HEK293 (cell line): ENCODE data around the gene SLC12A8.

Experiments used
- CTCF ChIA-PET: fragments of 350-600 bp; formaldehyde crosslinking; extraction: SDS; loops from one replicate; lab custom pipeline; 2021; ENCODE audit warnings: antibody characterized with exemption; lab: Yijun Ruan, JAX
- POLR2A ChIA-PET: fragments of 300-600 bp; formaldehyde crosslinking; extraction: SDS; loops from one replicate; lab custom pipeline; 2020; ENCODE audit warnings: antibody characterized with exemption, inconsistent platforms; lab: Yijun Ruan, JAX
- H3K27ac ChIP-seq: fragments of 200-500 bp; sonication (Bioruptor generic); 2 replicates; pipeline ENCODE4 v1.5.1; 2014; ENCODE audit warnings: low read depth, low read length, control low read depth, inconsistent platforms; ENCODE audit errors: extremely low read depth
- H3K36me3 ChIP-seq, 2 experiments: fragments of 200-500 bp in 1 of 2; sonication (Bioruptor generic) in 1 of 2; 1 replicate in 1 of 2; 2 replicates in 1 of 2; pipeline ENCODE4 v1.5.1; 2014 to 2017; ENCODE audit warnings: inconsistent platforms in 2 of 2, low read length in 2 of 2; ENCODE audit not compliant: control insufficient read depth in 2 of 2, insufficient read depth in 1 of 2
- H3K4me1 ChIP-seq: fragments of 200-500 bp; sonication (Bioruptor generic); 2 replicates; pipeline ENCODE4 v1.5.1; 2014; ENCODE audit warnings: mild to moderate bottlenecking, low read length, inconsistent platforms; ENCODE audit not compliant: control insufficient read depth, insufficient read depth
- H3K4me3 ChIP-seq: 2 replicates; pipeline ENCODE4 v1.5.1; 2011; ENCODE audit warnings: low read depth, mild to moderate bottlenecking, control low read depth, low read length, moderate library complexity
- H3K9me3 ChIP-seq: fragments of 200-500 bp; sonication (Bioruptor generic); 2 replicates; pipeline ENCODE4 v1.5.1; 2014; ENCODE audit warnings: low read depth, low read length, inconsistent platforms; ENCODE audit not compliant: control insufficient read depth, insufficient read depth
- EGR2 ChIP-seq: fragments of 450-650 bp; formaldehyde crosslinking; IDR thresholded peaks from 2 replicates; pipeline ENCODE4 v1.5.1; 2016; ENCODE audit warnings: low read depth, missing biosample characterization, missing genetic modification characterization
- GLI4 ChIP-seq: fragments of 450-650 bp; formaldehyde crosslinking; IDR thresholded peaks from 2 replicates; pipeline ENCODE4 v1.5.1; 2016; ENCODE audit warnings: missing biosample characterization, missing genetic modification characterization
- HOXD13 ChIP-seq: sonication (generic); formaldehyde crosslinking; IDR thresholded peaks from 2 replicates; pipeline ENCODE4 v1.8.0; 2022; ENCODE audit warnings: missing genetic modification reagents, borderline replicate concordance
- SCRT2 ChIP-seq: fragments of 450-650 bp; formaldehyde crosslinking; IDR thresholded peaks from 2 replicates; pipeline ENCODE4 v1.5.1; 2016; ENCODE audit warnings: missing biosample characterization, missing genetic modification characterization
- ZBTB17 ChIP-seq: fragments of 450-650 bp; formaldehyde crosslinking; IDR thresholded peaks from 2 replicates; pipeline ENCODE4 v1.5.1; 2016; ENCODE audit warnings: missing biosample characterization, missing genetic modification characterization
- ZBTB8A ChIP-seq: fragments of 450-650 bp; formaldehyde crosslinking; IDR thresholded peaks from 2 replicates; pipeline ENCODE4 v1.5.1; 2016; ENCODE audit warnings: missing biosample characterization, missing genetic modification characterization
- ZFHX2 ChIP-seq: fragments of 450-650 bp; formaldehyde crosslinking; conservative IDR thresholded peaks from 2 replicates; pipeline ENCODE4 v1.5.1; 2016; ENCODE audit warnings: missing biosample characterization, missing genetic modification characterization
- ZNF140 ChIP-seq: fragments of 450-650 bp; formaldehyde crosslinking; IDR thresholded peaks from 2 replicates; pipeline ENCODE4 v1.5.1; 2016; ENCODE audit warnings: missing biosample characterization, missing genetic modification characterization
- ZNF146 ChIP-seq: fragments of 450-650 bp; formaldehyde crosslinking; IDR thresholded peaks from 2 replicates; pipeline ENCODE4 v1.5.1; 2016; ENCODE audit warnings: missing biosample characterization, missing genetic modification characterization
- ZNF16 ChIP-seq: fragments of 450-650 bp; formaldehyde crosslinking; IDR thresholded peaks from 2 replicates; pipeline ENCODE4 v1.5.1; 2016; ENCODE audit warnings: low read depth, missing biosample characterization, missing genetic modification characterization
- ZNF23 ChIP-seq: fragments of 450-650 bp; formaldehyde crosslinking; IDR thresholded peaks from 2 replicates; pipeline ENCODE4 v1.5.1; 2016; ENCODE audit warnings: missing biosample characterization, missing genetic modification characterization, borderline replicate concordance
- ZNF266 ChIP-seq: fragments of 450-650 bp; formaldehyde crosslinking; IDR thresholded peaks from 2 replicates; pipeline ENCODE4 v1.5.1; 2016; ENCODE audit warnings: missing biosample characterization, missing genetic modification characterization, low read depth
- ZNF274 ChIP-seq, 2 experiments: fragments of 200-500 bp in 1 of 2; fragments of 450-650 bp in 1 of 2; sonication (Bioruptor generic) in 1 of 2; formaldehyde crosslinking in 1 of 2; IDR thresholded peaks; 2 replicates each; pipeline versions ENCODE4 v1.5.1 to v1.6.1; 2014 to 2016; ENCODE audit warnings: borderline replicate concordance in 1 of 2, inconsistent platforms in 1 of 2, low read length in 1 of 2, missing biosample characterization in 1 of 2, missing genetic modification characterization in 1 of 2
- ZNF302 ChIP-seq: fragments of 450-650 bp; formaldehyde crosslinking; IDR thresholded peaks from 2 replicates; pipeline ENCODE4 v1.5.1; 2016; ENCODE audit warnings: missing biosample characterization, missing genetic modification characterization, low read depth
- ZNF48 ChIP-seq: fragments of 450-650 bp; formaldehyde crosslinking; IDR thresholded peaks from 2 replicates; pipeline ENCODE4 v1.5.1; 2016; ENCODE audit warnings: missing biosample characterization, missing genetic modification characterization
- ZNF530 ChIP-seq: fragments of 450-650 bp; formaldehyde crosslinking; IDR thresholded peaks from 2 replicates; pipeline ENCODE4 v1.5.1; 2016; ENCODE audit warnings: low read depth, missing biosample characterization, missing genetic modification characterization
- ZNF670 ChIP-seq: fragments of 450-650 bp; formaldehyde crosslinking; IDR thresholded peaks from 2 replicates; pipeline ENCODE4 v1.5.1; 2016; ENCODE audit warnings: missing biosample characterization, missing genetic modification characterization, low read depth
- ZNF707 ChIP-seq: fragments of 450-650 bp; formaldehyde crosslinking; IDR thresholded peaks from 2 replicates; pipeline ENCODE4 v1.5.1; 2016; ENCODE audit warnings: missing biosample characterization, missing genetic modification characterization
- ZNF785 ChIP-seq: fragments of 450-650 bp; formaldehyde crosslinking; IDR thresholded peaks from 2 replicates; pipeline ENCODE4 v1.5.1; 2016; ENCODE audit warnings: missing biosample characterization, missing genetic modification characterization
- TF ChIP-seq, protein P1 (sequence below): fragments of 450-650 bp; formaldehyde crosslinking; conservative IDR thresholded peaks from 2 replicates; pipeline ENCODE4 v1.5.1; 2016; ENCODE audit warnings: low read depth, missing biosample characterization, missing genetic modification characterization
- TF ChIP-seq, protein P2 (sequence below): fragments of 450-650 bp; formaldehyde crosslinking; IDR thresholded peaks from 2 replicates; pipeline ENCODE4 v1.5.1; 2016; ENCODE audit warnings: missing biosample characterization, missing genetic modification characterization
- TF ChIP-seq, protein P3 (sequence below): fragments of 450-650 bp; formaldehyde crosslinking; IDR thresholded peaks from 2 replicates; pipeline ENCODE4 v1.5.1; 2016; ENCODE audit warnings: missing biosample characterization, missing genetic modification characterization
- TF ChIP-seq, protein P4 (sequence below): fragments of 450-650 bp; formaldehyde crosslinking; conservative IDR thresholded peaks from 2 replicates; pipeline ENCODE4 v1.5.1; 2016; ENCODE audit warnings: low read depth, missing biosample characterization, missing genetic modification characterization

SLC12A8 gene

DNA sequence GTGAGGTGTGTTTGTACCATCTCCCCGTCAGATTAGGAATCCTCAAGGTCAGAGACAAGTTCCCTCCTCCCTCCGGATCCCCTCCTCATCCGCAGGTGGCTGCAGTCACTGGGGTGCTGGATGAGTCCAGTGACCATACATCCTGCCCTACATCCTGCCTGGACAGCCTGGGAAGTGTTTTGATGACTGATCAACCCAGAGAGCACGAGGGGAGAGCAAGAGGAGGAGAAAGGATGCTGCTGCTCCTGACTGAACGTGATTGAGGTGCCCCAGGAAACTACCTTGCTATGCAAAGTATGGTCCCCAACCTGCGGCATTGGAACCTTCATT lies 65.1 kb downstream of the SLC12A8 start (continued):
- TF ChIP-seq ZNF302 (tag by site-specific recombination) (no peak), ZBTB17 (no peak), SCRT2 (tag by site-specific recombination) (no peak), ZNF274 (IDR thresholded peaks at IDR 0.05; ENCODE audit: low read length) (no peak), ZNF274 (tag by site-specific recombination; IDR thresholded peaks at IDR 0.05; ENCODE audit: borderline replicate concordance) (no peak), ZNF48 (tag by site-specific recombination) (no peak), ZNF146 (tag by site-specific recombination) (no peak)

DNA sequence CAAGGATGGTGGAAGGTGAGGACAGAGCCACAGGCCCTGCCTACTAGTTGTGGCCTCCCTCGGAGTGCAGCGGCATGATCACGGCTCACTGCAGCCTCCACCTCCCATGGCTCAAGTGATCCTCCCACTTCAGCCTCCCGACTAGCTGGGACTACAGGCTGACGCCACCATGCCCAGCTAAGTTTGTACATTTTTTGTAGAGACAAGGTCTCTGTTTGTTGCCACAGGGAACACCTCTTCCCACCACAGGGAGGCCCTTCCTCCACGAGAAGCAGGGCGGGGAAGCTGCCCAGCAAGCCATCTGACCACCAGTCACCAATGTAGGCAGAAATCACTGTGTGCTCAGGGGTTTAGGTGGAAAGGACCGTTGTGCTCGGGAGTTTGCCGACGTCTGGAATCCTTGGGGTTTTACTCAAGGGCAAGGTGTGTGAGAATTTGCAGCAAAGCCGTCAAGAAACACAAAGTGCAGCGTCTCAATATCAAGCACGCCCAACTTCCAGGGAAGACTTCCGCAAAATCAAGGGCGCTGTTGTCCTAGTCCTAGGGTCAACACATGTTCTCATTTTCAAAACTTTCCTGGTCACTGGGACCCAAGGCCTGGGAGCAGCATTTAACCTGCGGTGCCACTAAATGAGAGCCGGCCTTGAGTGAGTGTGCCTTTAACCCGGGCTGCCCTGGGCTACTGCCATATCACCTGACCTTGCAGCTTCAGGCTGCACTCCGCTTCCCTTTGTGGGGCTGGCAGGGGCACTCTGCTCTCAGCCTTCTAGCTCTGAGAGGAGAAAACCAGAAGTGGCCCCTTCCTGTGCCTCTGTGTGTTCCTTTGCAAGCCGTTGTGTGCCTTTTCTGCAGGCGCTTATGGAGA lies 65.7 kb downstream of the SLC12A8 start:
- no peak for TF ChIP-seq GLI4
- no peak for TF ChIP-seq ZNF16 (tag by site-specific recombination)
- TF ChIP-seq ZFHX2 = no peak
- no peak for TF ChIP-seq ZBTB8A (tag by site-specific recombination)
- TF ChIP-seq, protein P1, sequence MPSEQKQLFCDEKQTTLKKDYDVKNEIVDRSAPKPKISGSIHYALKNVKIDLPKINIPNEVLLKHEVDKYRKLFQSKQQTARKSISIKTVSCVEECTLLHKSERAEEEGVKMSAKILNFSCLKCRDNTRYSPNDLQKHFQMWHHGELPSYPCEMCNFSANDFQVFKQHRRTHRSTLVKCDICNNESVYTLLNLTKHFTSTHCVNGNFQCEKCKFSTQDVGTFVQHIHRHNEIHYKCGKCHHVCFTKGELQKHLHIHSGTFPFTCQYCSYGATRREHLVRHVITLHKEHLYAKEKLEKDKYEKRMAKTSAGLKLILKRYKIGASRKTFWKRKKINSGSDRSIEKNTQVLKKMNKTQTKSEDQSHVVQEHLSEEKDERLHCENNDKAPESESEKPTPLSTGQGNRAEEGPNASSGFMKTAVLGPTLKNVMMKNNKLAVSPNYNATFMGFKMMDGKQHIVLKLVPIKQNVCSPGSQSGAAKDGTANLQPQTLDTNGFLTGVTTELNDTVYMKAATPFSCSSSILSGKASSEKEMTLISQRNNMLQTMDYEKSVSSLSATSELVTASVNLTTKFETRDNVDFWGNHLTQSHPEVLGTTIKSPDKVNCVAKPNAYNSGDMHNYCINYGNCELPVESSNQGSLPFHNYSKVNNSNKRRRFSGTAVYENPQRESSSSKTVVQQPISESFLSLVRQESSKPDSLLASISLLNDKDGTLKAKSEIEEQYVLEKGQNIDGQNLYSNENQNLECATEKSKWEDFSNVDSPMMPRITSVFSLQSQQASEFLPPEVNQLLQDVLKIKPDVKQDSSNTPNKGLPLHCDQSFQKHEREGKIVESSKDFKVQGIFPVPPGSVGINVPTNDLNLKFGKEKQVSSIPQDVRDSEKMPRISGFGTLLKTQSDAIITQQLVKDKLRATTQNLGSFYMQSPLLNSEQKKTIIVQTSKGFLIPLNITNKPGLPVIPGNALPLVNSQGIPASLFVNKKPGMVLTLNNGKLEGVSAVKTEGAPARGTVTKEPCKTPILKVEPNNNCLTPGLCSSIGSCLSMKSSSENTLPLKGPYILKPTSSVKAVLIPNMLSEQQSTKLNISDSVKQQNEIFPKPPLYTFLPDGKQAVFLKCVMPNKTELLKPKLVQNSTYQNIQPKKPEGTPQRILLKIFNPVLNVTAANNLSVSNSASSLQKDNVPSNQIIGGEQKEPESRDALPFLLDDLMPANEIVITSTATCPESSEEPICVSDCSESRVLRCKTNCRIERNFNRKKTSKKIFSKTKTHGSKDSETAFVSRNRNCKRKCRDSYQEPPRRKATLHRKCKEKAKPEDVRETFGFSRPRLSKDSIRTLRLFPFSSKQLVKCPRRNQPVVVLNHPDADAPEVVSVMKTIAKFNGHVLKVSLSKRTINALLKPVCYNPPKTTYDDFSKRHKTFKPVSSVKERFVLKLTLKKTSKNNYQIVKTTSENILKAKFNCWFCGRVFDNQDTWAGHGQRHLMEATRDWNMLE = no peak
- no peak for TF ChIP-seq ZNF23
- TF ChIP-seq ZNF785 (tag by site-specific recombination) = no peak
- no peak for TF ChIP-seq ZNF670 (tag by site-specific recombination)
- TF ChIP-seq, protein P2, sequence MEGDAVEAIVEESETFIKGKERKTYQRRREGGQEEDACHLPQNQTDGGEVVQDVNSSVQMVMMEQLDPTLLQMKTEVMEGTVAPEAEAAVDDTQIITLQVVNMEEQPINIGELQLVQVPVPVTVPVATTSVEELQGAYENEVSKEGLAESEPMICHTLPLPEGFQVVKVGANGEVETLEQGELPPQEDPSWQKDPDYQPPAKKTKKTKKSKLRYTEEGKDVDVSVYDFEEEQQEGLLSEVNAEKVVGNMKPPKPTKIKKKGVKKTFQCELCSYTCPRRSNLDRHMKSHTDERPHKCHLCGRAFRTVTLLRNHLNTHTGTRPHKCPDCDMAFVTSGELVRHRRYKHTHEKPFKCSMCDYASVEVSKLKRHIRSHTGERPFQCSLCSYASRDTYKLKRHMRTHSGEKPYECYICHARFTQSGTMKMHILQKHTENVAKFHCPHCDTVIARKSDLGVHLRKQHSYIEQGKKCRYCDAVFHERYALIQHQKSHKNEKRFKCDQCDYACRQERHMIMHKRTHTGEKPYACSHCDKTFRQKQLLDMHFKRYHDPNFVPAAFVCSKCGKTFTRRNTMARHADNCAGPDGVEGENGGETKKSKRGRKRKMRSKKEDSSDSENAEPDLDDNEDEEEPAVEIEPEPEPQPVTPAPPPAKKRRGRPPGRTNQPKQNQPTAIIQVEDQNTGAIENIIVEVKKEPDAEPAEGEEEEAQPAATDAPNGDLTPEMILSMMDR (tag by site-specific recombination) = no peak
- no peak for TF ChIP-seq ZNF266 (tag by site-specific recombination)
- TF ChIP-seq, protein P3, sequence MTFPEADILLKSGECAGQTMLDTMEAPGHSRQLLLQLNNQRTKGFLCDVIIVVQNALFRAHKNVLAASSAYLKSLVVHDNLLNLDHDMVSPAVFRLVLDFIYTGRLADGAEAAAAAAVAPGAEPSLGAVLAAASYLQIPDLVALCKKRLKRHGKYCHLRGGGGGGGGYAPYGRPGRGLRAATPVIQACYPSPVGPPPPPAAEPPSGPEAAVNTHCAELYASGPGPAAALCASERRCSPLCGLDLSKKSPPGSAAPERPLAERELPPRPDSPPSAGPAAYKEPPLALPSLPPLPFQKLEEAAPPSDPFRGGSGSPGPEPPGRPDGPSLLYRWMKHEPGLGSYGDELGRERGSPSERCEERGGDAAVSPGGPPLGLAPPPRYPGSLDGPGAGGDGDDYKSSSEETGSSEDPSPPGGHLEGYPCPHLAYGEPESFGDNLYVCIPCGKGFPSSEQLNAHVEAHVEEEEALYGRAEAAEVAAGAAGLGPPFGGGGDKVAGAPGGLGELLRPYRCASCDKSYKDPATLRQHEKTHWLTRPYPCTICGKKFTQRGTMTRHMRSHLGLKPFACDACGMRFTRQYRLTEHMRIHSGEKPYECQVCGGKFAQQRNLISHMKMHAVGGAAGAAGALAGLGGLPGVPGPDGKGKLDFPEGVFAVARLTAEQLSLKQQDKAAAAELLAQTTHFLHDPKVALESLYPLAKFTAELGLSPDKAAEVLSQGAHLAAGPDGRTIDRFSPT (tag by site-specific recombination) = no peak
- TF ChIP-seq, protein P4, sequence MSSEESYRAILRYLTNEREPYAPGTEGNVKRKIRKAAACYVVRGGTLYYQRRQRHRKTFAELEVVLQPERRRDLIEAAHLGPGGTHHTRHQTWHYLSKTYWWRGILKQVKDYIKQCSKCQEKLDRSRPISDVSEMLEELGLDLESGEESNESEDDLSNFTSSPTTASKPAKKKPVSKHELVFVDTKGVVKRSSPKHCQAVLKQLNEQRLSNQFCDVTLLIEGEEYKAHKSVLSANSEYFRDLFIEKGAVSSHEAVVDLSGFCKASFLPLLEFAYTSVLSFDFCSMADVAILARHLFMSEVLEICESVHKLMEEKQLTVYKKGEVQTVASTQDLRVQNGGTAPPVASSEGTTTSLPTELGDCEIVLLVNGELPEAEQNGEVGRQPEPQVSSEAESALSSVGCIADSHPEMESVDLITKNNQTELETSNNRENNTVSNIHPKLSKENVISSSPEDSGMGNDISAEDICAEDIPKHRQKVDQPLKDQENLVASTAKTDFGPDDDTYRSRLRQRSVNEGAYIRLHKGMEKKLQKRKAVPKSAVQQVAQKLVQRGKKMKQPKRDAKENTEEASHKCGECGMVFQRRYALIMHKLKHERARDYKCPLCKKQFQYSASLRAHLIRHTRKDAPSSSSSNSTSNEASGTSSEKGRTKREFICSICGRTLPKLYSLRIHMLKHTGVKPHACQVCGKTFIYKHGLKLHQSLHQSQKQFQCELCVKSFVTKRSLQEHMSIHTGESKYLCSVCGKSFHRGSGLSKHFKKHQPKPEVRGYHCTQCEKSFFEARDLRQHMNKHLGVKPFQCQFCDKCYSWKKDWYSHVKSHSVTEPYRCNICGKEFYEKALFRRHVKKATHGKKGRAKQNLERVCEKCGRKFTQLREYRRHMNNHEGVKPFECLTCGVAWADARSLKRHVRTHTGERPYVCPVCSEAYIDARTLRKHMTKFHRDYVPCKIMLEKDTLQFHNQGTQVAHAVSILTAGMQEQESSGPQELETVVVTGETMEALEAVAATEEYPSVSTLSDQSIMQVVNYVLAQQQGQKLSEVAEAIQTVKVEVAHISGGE = no peak
- TF ChIP-seq ZNF530 (tag by site-specific recombination) = no peak
- no peak for TF ChIP-seq ZNF140
- TF ChIP-seq ZNF707 (tag by site-specific recombination) = no peak
- TF ChIP-seq EGR2 (tag by site-specific recombination) = no peak
- no peak for TF ChIP-seq HOXD13
- Histone ChIP-seq H3K4me1 (no peaks in the 10 kb centered on the region), H3K4me3 (no peak overlapping the region), H3K27ac (no peak overlapping the region), H3K9me3 (no peaks in the 10 kb centered on the region), H3K36me3 (no peaks in the 10 kb centered on the region)
- ChIA-PET CTCF (no interaction called here), POLR2A (interaction anchor here (0.6 kb wide), 1 partner anchor 228 kb away, joined by 3 read pairs; the partner anchor contains the start of gene ZNF148)
